ENCODE measurements around the gene KLHL42. TPM values are rescaled to one million over a fixed set of nuclear protein-coding genes. Genes with fewer than 3 reads are reported as not detected.
A peak's percentile ranks its signal among the peaks of the same experiment; 100 is the strongest.

The KLHL42 gene
- total and polyA plus RNA-seq, 2 of the 8 experiments (the other 6 are each of a cell fraction or from before 2014, with no cell fraction given): 13.6 to 21.6 TPM

- Histone ChIP-seq H3K27ac (ENCODE audit: low read depth, low read length) (no peak overlapping the region), H4K5ac (ENCODE audit: insufficient read length, low read depth, low read length) (no peak overlapping the region), H3K9me3 (ENCODE audit: insufficient read depth in 2 of 2, low read depth in 1 of 2, low read length in 1 of 2) (no peaks in the 10 kb centered on the region), H2BK15ac (ENCODE audit: low read length) (no peak overlapping the region), H3K4me3 (ENCODE audit: extremely low read depth in 1 of 4, insufficient read depth in 2 of 4, low read depth in 3 of 4, low read length in 4 of 4) (no peak overlapping the region), H3K56ac (replicated peaks; ENCODE audit: insufficient read length, low read depth, low read length) (no peak overlapping the region), H2BK120ac (replicated peaks; ENCODE audit: low read depth, low read length) (no peak overlapping the region), H3K4me2 (ENCODE audit: insufficient read depth in 1 of 2, low read depth in 2 of 2, low read length in 2 of 2) (no peak overlapping the region), H3K79me1 (ENCODE audit: low read depth, low read length) (no peaks in the 10 kb centered on the region), H3K23me2 (ENCODE audit: low read depth, low read length) (no peaks in the 10 kb centered on the region), H2AK5ac (ENCODE audit: low read depth, low read length) (no peak overlapping the region), H2BK5ac (ENCODE audit: low read depth, low read length) (no peak overlapping the region), H2BK20ac (ENCODE audit: low read length) (no peak overlapping the region), H2BK12ac (ENCODE audit: low read depth, low read length) (no peak overlapping the region), H3K4me1 (replicated peaks in 1 of 4; ENCODE audit: control insufficient read depth in 3 of 4, insufficient read depth in 4 of 4, low read length in 3 of 4) (no peaks in the 10 kb centered on the region), H3K4ac (replicated peaks; ENCODE audit: insufficient read length, low read depth, low read length) (no peak overlapping the region), H4K8ac (ENCODE audit: extremely low read depth, insufficient read depth, low read length) (no peak overlapping the region), H3K14ac (ENCODE audit: insufficient read length) (no peak overlapping the region), H3K79me2 (ENCODE audit: control insufficient read depth in 1 of 2, insufficient read depth in 2 of 2, low read length in 2 of 2) (no peaks in the 10 kb centered on the region), H3K23ac (ENCODE audit: insufficient read length) (no peak overlapping the region), H3K27me3 (replicated peaks in 1 of 4; ENCODE audit: control insufficient read depth in 3 of 4, extremely low read depth in 1 of 4, insufficient read depth in 3 of 4, low read length in 3 of 4) (no peaks in the 10 kb centered on the region), H3K9ac (replicated peaks in 1 of 4; ENCODE audit: extremely low read depth in 1 of 4, low read depth in 3 of 4, low read length in 3 of 4) (no peak overlapping the region), H3K36me3 (ENCODE audit: control insufficient read depth in 2 of 4, insufficient read depth in 4 of 4, low read length in 3 of 4) (peaks cover 0 to 23% (median 2%) of the 10 kb centered on the region in 4 experiments; a peak in 3 of 8 replicates), H2AFZ (ENCODE audit: low read length) (no peak overlapping the region), H4K91ac (replicated peaks; ENCODE audit: insufficient read length, low read length) (no peak overlapping the region), H3K18ac (ENCODE audit: extremely low read depth, low read length) (no peak overlapping the region), H4K20me1 (replicated peaks in 1 of 2; ENCODE audit: control insufficient read depth in 1 of 2, insufficient read depth in 2 of 2, low read length in 2 of 2) (peaks cover 0 to 2% of the 10 kb centered on the region in 2 experiments)
- POLR2A ChIA-PET (ENCODE audit: partially characterized antibody): no interaction called here
- no peak for DNase-seq (ENCODE audit: low read depth in 1 of 2, low spot score in 2 of 2)
- FAIRE-seq: peak; percentile 85
- CTCF ChIA-PET (ENCODE audit: partially characterized antibody): interaction anchor here (0.6 to 2.9 kb wide), 21 partner anchors 8 to 1258 kb away, joined by 3 to 15 read pairs (median 4); partner anchors contain the start of gene MRPS35
- 91% methylated on average over 2 of the region's 2 CpGs; no CpG with 5 or more reads in 1 of the 2 experiments for WGBS, 2 experiments (ENCODE audit: extremely low coverage in 1 of 2, insufficient coverage in 1 of 2, insufficient read length in 1 of 2, insufficient replicate concordance in 2 of 2, low coverage in 1 of 2, low lambda C conversion rate in 2 of 2, missing lambda C conversion rate in 1 of 2)
- TF ChIP-seq ATF2 (IDR thresholded peaks at IDR 0.05; ENCODE audit: low read length) (no peak), RAD21 (IDR thresholded peaks at IDR 0.05 in 1 of 2, conservative IDR thresholded peaks at IDR 0.05 in 1 of 2; ENCODE audit: low read depth in 2 of 2, low read length in 2 of 2) (peak; percentile 26 to 36; a peak in 3 of 4 replicates), KDM1A (IDR thresholded peaks at IDR 0.05; ENCODE audit: borderline replicate concordance, low read length) (no peak), CBX5 (IDR thresholded peaks at IDR 0.05; ENCODE audit: low read depth, low read length) (no peak), NANOG (IDR thresholded peaks at IDR 0.05; ENCODE audit: insufficient read depth, low read depth, low read length, poor library complexity, severe bottlenecking) (no peak), TBP (IDR thresholded peaks at IDR 0.05; ENCODE audit: low read depth, low read length) (no peak), SIRT6 (IDR thresholded peaks at IDR 0.05; ENCODE audit: low read length) (no peak), TAF1 (IDR thresholded peaks at IDR 0.05; ENCODE audit: low read depth, low read length) (no peak), CTCF (IDR thresholded peaks at IDR 0.05; ENCODE audit: control extremely low read depth in 1 of 3, insufficient read depth in 1 of 3, low read depth in 1 of 3, low read length in 3 of 3) (peak; percentile 39 to 60 (median 60); a peak in 3 of 4 replicates)
Measured at GRCh38 chr12:27732281-27732680, 47.8 kb upstream of the KLHL42 start.

All from H1 (cell line).